ENCODE measurements around the gene PRDM2. TPM values are rescaled to one million over a fixed set of nuclear protein-coding genes. Genes with fewer than 3 reads are reported as not detected.

Gene PRDM2, protein sequence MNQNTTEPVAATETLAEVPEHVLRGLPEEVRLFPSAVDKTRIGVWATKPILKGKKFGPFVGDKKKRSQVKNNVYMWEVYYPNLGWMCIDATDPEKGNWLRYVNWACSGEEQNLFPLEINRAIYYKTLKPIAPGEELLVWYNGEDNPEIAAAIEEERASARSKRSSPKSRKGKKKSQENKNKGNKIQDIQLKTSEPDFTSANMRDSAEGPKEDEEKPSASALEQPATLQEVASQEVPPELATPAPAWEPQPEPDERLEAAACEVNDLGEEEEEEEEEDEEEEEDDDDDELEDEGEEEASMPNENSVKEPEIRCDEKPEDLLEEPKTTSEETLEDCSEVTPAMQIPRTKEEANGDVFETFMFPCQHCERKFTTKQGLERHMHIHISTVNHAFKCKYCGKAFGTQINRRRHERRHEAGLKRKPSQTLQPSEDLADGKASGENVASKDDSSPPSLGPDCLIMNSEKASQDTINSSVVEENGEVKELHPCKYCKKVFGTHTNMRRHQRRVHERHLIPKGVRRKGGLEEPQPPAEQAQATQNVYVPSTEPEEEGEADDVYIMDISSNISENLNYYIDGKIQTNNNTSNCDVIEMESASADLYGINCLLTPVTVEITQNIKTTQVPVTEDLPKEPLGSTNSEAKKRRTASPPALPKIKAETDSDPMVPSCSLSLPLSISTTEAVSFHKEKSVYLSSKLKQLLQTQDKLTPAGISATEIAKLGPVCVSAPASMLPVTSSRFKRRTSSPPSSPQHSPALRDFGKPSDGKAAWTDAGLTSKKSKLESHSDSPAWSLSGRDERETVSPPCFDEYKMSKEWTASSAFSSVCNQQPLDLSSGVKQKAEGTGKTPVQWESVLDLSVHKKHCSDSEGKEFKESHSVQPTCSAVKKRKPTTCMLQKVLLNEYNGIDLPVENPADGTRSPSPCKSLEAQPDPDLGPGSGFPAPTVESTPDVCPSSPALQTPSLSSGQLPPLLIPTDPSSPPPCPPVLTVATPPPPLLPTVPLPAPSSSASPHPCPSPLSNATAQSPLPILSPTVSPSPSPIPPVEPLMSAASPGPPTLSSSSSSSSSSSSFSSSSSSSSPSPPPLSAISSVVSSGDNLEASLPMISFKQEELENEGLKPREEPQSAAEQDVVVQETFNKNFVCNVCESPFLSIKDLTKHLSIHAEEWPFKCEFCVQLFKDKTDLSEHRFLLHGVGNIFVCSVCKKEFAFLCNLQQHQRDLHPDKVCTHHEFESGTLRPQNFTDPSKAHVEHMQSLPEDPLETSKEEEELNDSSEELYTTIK (N-terminal part only)
- total RNA-seq (17.4 and 18.6 TPM in 2 replicates), polyA plus RNA-seq (11.5 and 13.7 TPM in 2 replicates)

DNA sequence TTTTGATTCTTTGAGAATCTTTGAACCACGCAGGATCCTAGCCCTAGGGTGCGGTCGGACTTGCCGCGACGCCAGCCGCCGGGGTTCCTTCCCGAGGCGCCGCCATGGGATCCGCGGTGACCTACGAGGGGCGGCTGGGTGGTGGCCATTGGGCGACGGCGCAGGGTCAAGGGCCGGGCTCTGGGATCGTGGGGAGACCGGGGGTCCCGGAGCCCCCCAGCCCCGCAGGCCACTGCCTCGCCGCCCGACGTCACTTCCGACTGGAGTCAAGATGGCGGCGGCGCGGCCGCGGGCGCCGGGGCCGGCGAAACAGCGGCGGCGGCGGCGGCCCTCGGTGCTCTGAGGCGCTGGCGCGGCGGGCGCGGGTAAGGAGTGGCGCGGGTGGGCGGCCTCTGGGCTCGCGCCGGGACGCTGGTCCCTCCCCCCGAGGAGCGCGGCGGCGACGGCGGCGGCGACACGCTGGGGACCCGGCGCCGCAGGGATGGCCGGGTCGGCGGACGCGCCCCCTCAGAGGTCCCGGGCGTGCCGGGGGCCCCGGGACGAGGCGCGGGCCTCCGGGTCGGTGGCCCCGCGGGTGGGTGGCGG is at the start of gene PRDM2:
Gene PRDM2, plus strand, starts transcription at position 253 of the 585 bp plus-strand sequence. CDS start 15,418 bp downstream, outside the sequence.
- TF ChIP-seq EZH2phosphoT487 (IDR thresholded peaks at IDR 0.05; ENCODE audit: low read depth, severe bottlenecking, unreplicated experiment) (no peak), EZH2 (IDR thresholded peaks at IDR 0.05; ENCODE audit: borderline replicate concordance) (no peak)
- TF ChIP-seq, protein P1, sequence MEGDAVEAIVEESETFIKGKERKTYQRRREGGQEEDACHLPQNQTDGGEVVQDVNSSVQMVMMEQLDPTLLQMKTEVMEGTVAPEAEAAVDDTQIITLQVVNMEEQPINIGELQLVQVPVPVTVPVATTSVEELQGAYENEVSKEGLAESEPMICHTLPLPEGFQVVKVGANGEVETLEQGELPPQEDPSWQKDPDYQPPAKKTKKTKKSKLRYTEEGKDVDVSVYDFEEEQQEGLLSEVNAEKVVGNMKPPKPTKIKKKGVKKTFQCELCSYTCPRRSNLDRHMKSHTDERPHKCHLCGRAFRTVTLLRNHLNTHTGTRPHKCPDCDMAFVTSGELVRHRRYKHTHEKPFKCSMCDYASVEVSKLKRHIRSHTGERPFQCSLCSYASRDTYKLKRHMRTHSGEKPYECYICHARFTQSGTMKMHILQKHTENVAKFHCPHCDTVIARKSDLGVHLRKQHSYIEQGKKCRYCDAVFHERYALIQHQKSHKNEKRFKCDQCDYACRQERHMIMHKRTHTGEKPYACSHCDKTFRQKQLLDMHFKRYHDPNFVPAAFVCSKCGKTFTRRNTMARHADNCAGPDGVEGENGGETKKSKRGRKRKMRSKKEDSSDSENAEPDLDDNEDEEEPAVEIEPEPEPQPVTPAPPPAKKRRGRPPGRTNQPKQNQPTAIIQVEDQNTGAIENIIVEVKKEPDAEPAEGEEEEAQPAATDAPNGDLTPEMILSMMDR (IDR thresholded peaks at IDR 0.05; ENCODE audit: poor library complexity) = no peak
- 4% methylated on average over 56 of the region's 87 CpGs for WGBS (ENCODE audit: low lambda C conversion rate, missing lambda C conversion rate)
- DNase-seq (ENCODE audit: low spot score) = peak; percentile 78
- Histone ChIP-seq H3K4me1 (ENCODE audit: insufficient read depth) (peaks cover 6% of the 10 kb centered on the region), H4K20me1 (ENCODE audit: insufficient read depth, poor library complexity, severe bottlenecking) (no peaks in the 10 kb centered on the region), H3K36me3 (replicated peaks; ENCODE audit: insufficient read depth, low read depth) (no peaks in the 10 kb centered on the region), H3K27ac (peak within 1 kb of the TSS; percentile 99), H3K4me2 (peak within 1 kb of the TSS; percentile 93), H2AFZ (peak within 1 kb of the TSS; percentile 100), H3K9me3 (ENCODE audit: low read depth) (no peaks in the 10 kb centered on the region), H3K4me3 (peak within 1 kb of the TSS; percentile 93), H3K9me2 (replicated peaks; ENCODE audit: insufficient read depth) (no peaks in the 10 kb centered on the region), H3K79me2 (peaks cover 46% of the 10 kb centered on the region), H3K27me3 (no peaks in the 10 kb centered on the region)

DNA sequence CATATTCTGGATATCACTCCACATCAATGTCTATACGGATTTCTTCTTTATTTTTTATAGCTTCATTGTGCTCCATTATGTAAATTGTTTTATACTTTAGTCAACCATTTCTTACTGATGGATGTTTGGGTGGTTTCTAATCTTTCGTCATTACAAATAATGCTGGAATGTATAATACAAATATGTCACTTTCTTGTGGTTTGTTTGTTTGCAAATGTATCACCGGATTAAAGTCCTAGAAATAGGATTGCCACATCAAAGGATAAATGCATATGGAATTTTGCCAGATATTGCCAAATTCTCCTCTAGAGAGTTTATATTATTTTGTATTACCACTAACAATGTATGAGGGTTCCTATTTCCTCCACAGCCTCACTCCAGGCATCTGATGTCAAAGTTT is 48.7 kb upstream of the PRDM2 start:
- 68% methylated on average over 3 of the region's 3 CpGs for WGBS (ENCODE audit: low lambda C conversion rate, missing lambda C conversion rate)
- no peak for TF ChIP-seq EZH2 (IDR thresholded peaks at IDR 0.05; ENCODE audit: borderline replicate concordance)
- TF ChIP-seq, protein P1 (IDR thresholded peaks at IDR 0.05; ENCODE audit: poor library complexity) = no peak
- H3K27ac ChIP-seq = no peak overlapping the region

DNA sequence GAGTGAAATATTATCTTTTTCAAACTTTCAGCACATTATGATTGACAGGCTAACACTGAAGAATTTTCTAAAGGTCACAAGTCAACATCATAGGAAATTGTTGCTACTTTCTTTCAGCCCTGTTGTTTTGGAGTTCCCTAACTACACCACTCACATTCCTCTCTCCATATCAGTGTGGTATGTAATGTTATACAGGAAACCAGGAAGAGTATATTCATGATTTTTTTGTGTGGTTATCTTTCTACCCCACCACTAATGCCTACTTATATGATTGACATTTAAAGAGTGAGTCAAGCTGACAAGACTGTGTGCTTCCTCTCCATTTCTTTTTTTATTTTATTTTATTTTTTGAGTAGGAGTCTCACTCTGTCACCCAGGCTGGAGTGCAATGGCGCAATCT is 47.8 kb upstream of the PRDM2 start:
- 100% methylated on average over 1 of the region's 1 CpG for WGBS (ENCODE audit: low lambda C conversion rate, missing lambda C conversion rate)

More for the DNA sequence above, 48.7 kb upstream of the PRDM2 start:
- H3K36me3 ChIP-seq (replicated peaks; ENCODE audit: insufficient read depth, low read depth) = no peaks in the 10 kb centered on the region
- no peaks in the 10 kb centered on the region for H4K20me1 ChIP-seq (ENCODE audit: insufficient read depth, poor library complexity, severe bottlenecking)
- no peak overlapping the region for H2AFZ ChIP-seq
- no peaks in the 10 kb centered on the region for H3K79me2 ChIP-seq
- H3K4me1 ChIP-seq (ENCODE audit: insufficient read depth) = no peaks in the 10 kb centered on the region
- no peaks in the 10 kb centered on the region for H3K27me3 ChIP-seq
- H3K4me2 ChIP-seq = no peak overlapping the region
- DNase-seq (ENCODE audit: low spot score) = no peak
- H3K9me3 ChIP-seq (ENCODE audit: low read depth) = no peaks in the 10 kb centered on the region
- no peak overlapping the region for H3K4me3 ChIP-seq
- no peaks in the 10 kb centered on the region for H3K9me2 ChIP-seq (replicated peaks; ENCODE audit: insufficient read depth)

More for the DNA sequence above, 47.8 kb upstream of the PRDM2 start:
- H3K27ac ChIP-seq = no peak overlapping the region
- TF ChIP-seq, protein P1 (IDR thresholded peaks at IDR 0.05; ENCODE audit: poor library complexity) = no peak
- TF ChIP-seq EZH2 (IDR thresholded peaks at IDR 0.05; ENCODE audit: borderline replicate concordance) (no peak), EZH2phosphoT487 (IDR thresholded peaks at IDR 0.05; ENCODE audit: low read depth, severe bottlenecking, unreplicated experiment) (no peak)
- no peaks in the 10 kb centered on the region for H3K79me2 ChIP-seq
- no peaks in the 10 kb centered on the region for H3K27me3 ChIP-seq
- no peaks in the 10 kb centered on the region for H3K36me3 ChIP-seq (replicated peaks; ENCODE audit: insufficient read depth, low read depth)
- no peaks in the 10 kb centered on the region for H3K9me3 ChIP-seq (ENCODE audit: low read depth)
- H3K4me2 ChIP-seq = no peak overlapping the region
- no peak overlapping the region for H3K4me3 ChIP-seq
- no peak for DNase-seq (ENCODE audit: low spot score)
- H3K4me1 ChIP-seq (ENCODE audit: insufficient read depth) = no peaks in the 10 kb centered on the region
- no peaks in the 10 kb centered on the region for H4K20me1 ChIP-seq (ENCODE audit: insufficient read depth, poor library complexity, severe bottlenecking)
- no peak overlapping the region for H2AFZ ChIP-seq
- H3K9me2 ChIP-seq (replicated peaks; ENCODE audit: insufficient read depth) = no peaks in the 10 kb centered on the region
